ENCODE measurements around the gene PNKD. TPM values are rescaled to one million over a fixed set of nuclear protein-coding genes. Genes with fewer than 3 reads are reported as not detected.

PNKD gene
- total RNA-seq, 1 experiment from 2014 or later = 54.2 TPM

DNA sequence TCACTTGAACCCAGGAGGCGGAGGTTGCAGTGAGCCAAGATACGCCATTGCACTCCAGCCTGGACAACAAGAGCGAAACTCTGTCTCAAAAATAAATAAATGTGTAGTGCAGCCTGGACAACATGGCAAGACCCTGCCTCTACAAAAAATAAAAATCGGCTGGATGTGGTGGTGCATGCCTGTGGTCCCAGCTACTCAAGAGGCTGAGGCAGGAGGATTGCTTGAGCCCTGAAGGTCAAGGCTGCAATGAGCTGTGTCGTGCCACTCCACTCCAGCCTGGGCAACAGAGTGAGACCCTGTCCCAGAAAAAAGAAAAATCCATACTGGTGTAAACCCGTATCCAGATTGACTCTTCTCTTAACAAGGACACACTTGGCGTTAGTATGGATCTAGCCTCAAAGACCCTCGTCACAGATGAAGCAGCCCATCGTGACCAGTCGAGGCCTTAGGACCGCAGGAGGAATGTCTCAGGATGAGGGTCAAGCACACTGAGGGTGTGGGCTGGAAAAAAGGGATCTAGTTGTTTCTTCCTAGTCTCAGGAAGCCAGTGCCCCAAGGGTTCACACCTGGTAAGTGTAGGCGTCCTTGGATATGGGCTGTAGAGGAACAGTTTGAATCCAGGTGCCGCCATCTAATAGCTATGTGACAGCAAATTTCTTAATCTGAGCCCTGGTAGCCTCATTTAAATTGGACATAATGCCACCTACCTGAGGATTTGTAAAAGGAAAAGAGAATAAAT, 13.5 kb upstream of the PNKD start:
- DNase-seq (ENCODE audit: low read depth) = no peak

DNA sequence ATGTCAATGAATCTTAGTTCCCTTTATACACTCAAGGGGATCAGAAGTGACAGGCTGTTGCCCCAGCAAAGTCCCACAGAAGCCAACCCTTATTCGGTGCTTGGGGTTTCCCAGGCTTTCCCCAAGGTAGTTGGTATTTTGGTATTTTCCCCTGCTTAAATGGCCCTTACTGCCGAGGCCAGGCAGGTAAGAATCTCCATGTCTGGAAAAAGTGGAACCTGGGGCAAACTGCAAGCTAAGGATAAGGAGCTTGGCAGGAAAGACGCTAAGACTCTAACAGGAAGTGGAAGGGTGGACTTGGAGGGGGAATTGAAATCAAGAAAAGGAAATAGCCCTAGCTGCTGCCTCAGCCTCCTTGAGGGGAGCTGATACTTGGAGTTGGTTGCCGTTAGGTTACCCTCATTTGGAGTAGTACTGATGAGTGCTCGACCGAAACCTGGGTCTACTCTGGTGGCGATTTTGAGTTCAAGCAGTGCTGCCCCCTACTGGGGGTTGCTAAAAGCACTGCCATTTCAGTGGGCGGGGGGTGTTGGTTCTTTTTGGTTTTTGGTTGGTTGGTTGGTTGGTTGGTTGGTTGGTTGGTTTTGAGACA, 12.8 kb upstream of the PNKD start:
- peak; percentile 39 for DNase-seq (ENCODE audit: low read depth)

- DNase-seq (ENCODE audit: low read depth) = no peak
These were observed 11.0 kb upstream of the PNKD start for GRCh38 chr2:218259099-218259961.

GRCh38 chr2:218260166-218260565, 10.2 kb upstream of the PNKD start:
- no peak for DNase-seq (ENCODE audit: low read depth)

DNA sequence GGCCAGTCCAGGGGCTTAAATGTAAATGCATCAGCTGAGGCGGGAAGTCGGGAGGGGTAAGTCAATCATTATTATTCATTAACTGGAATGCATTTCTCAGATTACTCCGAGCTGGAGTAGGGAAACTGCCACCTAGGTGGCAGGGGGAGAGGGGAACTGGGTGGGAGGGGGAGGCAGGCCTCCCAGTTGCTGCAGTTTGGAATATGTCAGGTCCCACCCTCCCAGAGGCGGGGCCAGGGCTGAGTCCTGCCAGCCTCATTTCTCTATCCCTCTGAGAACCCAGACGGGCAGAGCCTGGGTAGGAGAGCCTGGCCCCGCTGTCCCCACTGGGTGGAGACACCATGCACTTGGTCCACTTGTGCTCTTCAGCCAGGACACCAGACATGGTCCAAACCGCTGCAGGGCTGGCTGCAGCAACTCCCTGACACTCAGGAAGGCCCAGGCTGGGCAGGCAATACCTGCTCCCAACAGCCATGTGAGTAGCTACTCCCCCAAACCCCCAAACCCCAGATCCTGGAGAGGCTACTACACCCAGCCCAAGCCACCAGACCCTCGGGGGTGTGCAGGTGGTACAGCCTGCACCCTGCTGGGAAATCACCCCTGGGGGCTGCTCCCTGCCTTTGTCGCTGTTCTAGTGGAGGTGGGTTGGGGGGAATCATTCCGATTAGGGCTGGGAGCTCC, 9.4 kb upstream of the PNKD start, which contains the start of gene GPBAR1:
GPBAR1 (plus strand) TSS at position 274 of the 681 bp plus-strand sequence. CDS start 1,710 bp downstream, outside the sequence.
- no peak for DNase-seq (ENCODE audit: low read depth)

DNA sequence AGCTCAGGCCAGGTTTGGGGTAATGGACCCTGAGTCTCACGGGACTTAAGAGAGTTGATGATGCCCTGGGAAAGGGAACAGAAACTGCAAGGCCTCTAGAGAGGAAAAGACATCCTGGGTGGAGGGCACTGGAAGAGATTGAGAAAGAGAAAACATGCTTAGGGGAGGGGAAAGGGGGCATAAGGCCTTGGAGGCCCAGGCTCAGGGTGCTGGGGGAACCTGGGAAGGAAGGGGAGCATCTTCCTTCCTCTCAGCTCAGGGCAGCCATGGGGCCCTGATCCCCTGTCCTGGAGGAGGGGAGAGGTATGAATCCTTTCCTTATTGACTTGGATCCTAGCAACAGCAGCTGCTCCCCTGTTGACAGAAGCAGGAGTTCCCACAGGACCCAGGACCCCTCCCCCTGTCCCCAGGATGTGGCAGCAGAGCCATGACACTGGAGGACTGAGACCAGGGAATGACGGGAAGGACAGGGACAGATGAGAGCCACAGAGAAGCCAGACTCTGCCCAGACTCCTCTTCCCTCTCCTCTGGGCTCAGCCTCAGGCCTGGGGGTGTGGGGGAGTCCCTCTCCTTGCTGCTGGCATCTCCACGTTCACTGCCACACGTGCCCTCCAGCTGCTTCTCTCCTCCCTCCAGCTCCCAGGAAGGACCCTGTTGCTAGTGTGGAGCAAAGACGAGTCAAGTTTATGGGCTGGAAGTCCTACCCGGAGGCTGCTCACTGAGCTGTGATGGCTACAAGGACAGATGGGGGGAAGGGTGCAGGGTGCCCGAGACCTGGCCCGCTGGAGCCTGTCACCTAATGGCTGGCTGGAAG, 8.7 kb upstream of the PNKD start:
- no peak for DNase-seq (ENCODE audit: low read depth)

- no peak for DNase-seq (ENCODE audit: low read depth)
These were observed 8.1 kb upstream of the PNKD start for GRCh38 chr2:218262237-218262600.

- DNase-seq (ENCODE audit: low read depth) = no peak
These were observed 7.4 kb upstream of the PNKD start for GRCh38 chr2:218262631-218263586.

DNA sequence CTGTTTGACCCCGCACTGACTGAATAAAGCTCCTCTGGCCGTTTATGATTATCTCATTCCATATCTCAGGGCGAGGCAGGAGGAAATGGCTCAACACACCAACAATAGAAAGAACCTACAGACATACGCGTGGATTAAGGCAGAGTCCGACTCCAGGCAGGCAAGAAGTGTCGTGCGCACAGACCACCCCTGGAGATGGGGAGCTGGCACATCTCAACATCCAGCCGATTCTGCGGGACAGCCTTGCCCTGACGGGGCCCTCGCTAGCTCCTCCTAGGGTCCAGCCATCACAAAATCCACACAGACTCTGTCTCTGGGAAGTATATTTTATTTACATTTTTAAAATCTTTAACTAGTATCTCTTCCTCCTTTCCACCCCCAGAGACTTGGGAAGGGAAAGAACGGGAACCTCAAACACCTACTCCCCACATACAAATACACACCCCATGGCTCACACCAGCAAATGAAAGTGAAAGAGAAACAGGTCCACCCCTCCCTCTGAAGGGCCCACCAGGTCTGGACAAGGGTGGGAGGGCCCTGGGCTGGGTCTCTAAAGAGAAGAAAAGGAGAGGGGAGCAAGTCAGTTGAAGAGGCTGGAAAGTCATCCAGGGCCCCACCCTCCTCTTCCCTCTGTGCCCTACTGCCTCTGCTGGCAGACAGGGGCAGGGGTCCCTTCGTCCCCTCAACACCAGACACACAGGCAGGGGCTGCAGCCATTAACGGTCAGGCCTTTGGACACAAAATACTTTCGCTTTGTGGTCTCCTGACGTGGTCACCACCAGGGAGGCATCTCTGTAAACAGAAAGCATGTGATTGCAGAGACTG, 6.3 kb upstream of the PNKD start:
- no peak for DNase-seq (ENCODE audit: low read depth)

- DNase-seq (ENCODE audit: low read depth) = no peak
These were observed 5.4 kb upstream of the PNKD start for GRCh38 chr2:218264773-218265561.

DNA sequence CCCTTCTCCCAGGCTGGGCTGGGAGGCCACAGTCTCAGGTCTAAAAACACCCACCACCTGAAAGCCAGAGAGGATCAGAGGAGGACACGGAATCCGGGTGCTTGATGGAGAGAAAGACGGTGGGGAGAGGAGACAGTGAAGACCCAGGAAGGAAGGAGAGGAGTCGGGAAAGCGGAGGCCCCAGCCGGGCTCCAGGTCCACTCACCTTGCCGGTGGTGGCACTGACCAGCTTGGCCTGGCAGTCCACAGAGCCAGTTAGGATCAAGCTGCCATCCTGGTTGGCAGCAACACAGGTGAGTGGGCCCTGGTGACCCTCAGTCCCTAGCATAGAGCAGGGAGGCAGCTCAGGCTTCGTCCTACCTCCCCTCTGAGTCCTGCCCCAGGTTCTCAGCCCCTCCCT, 4.7 kb upstream of the PNKD start:
- DNase-seq (ENCODE audit: low read depth) = no peak

DNA sequence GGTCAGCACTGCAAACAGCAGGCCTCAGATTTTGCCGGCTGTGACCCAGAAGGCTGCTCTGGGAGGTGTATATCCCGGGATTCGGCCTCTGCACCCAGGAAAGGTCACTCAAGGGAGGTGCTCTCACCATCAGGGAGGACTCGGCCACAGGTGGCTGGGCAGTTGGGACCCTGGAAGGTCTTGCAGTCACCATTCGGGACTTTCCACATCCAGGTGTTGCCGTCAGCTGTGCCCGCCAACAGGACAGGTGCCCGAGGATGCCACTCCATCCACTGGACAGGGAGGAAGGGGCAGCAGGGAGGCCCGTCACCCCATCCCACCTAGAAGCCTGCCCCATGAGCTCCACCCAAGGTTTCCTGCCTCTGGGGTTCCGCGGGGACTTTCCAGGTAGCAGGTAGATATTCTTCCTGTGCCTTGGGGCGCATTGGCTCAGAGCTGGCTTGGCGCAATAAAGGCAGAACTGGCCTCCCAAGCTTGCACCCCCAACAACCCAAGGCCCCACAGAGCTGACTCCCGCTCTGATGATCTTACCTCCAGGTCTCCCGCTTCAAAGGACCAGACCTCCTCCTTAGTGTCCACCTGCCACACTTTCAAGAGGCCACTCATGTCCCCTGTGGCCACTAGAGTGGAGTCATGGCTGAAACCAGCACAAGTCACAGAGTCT, 3.9 kb upstream of the PNKD start:
- no peak for DNase-seq (ENCODE audit: low read depth)

- no peak for DNase-seq (ENCODE audit: low read depth)
These were observed 3.1 kb upstream of the PNKD start for GRCh38 chr2:218267259-218267658.

GRCh38 chr2:218270721-218271486, 585 bp downstream of the PNKD start:
- DNase-seq (ENCODE audit: low read depth) = no peak

DNA sequence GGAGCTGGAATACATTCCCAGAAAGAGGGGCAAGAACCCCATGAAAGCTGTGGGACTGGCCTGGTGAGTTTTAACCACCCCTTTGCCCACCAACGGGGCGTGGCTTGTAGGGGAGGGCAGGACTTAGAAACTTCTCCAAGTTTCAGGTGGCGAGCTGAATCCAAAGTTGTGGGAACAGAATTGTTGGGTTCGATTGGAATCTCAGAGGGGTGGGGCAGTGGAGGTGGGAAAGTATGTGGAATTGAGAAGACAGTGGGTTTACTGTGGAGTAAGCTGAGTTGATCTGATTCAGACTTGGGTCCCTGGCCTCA, 1.1 kb downstream of the PNKD start:
- DNase-seq (ENCODE audit: low read depth) = no peak

- no peak for DNase-seq (ENCODE audit: low read depth)
These were observed 1.7 kb downstream of the PNKD start for GRCh38 chr2:218271865-218272530.
